ENCODE data around the gene KDM4C. TPM values are rescaled to one million over a fixed set of nuclear protein-coding genes. Genes with fewer than 3 reads are reported as not detected.

KDM4C gene
- total and polyA plus RNA-seq, 4 donors, result 9.5 to 54.4 (median 28.3) TPM

- DNase-seq (no peak), ATAC-seq (ENCODE audit: low FRiP score) (no peak)
- 90% methylated on average over 5 of the region's 5 CpGs for WGBS, 2 donors
- Histone ChIP-seq H3K4me1 (ENCODE audit: control insufficient read depth in 1 of 2, insufficient read depth in 2 of 2, low read length in 2 of 2) (no peaks in the 10 kb centered on the region), H3K36me3 (ENCODE audit: control insufficient read depth in 1 of 2, insufficient read depth in 2 of 2, low read length in 1 of 2) (no peaks in the 10 kb centered on the region), H3K9me3 (ENCODE audit: control insufficient read depth, low read length) (no peaks in the 10 kb centered on the region), H3K27ac (ENCODE audit: low read depth in 1 of 2, low read length in 2 of 2) (no peak overlapping the region), H3K4me3 (ENCODE audit: low read length in 2 of 2) (no peak overlapping the region), H3K27me3 (ENCODE audit: control insufficient read depth in 1 of 2, insufficient read depth in 2 of 2, low read length in 1 of 2) (no peaks in the 10 kb centered on the region)
- intact Hi-C loops (cut with DNase I), result no loop called here
These were observed 163.5 kb downstream of the KDM4C start for GRCh38 chr9:6921315-6921714.

GRCh38 chr9:6922124-6922676 is 164.4 kb downstream of the KDM4C start:
- ATAC-seq (ENCODE audit: low FRiP score), result no peak
- intact Hi-C loops (cut with DNase I), result no loop called here
- WGBS, 2 donors, result 89 to 92% methylated on average over 2 of the region's 2 CpGs

GRCh38 chr9:6922680-6923079 is 164.9 kb downstream of the KDM4C start:
- intact Hi-C loops (cut with DNase I), result no loop called here
- Histone ChIP-seq H3K9me3 (ENCODE audit: control insufficient read depth, low read length) (no peaks in the 10 kb centered on the region), H3K27me3 (ENCODE audit: control insufficient read depth in 1 of 2, insufficient read depth in 2 of 2, low read length in 1 of 2) (no peaks in the 10 kb centered on the region), H3K36me3 (ENCODE audit: control insufficient read depth in 1 of 2, insufficient read depth in 2 of 2, low read length in 1 of 2) (no peaks in the 10 kb centered on the region), H3K27ac (ENCODE audit: low read depth in 1 of 2, low read length in 2 of 2) (no peak overlapping the region), H3K4me1 (ENCODE audit: control insufficient read depth in 1 of 2, insufficient read depth in 2 of 2, low read length in 2 of 2) (no peaks in the 10 kb centered on the region), H3K4me3 (ENCODE audit: low read length in 2 of 2) (no peak overlapping the region)
- no peak for ATAC-seq (ENCODE audit: low FRiP score)
- DNase-seq, result no peak
- WGBS, 2 donors, result 96 to 100% methylated on average over 2 of the region's 2 CpGs

More at GRCh38 chr9:6922124-6922676, 164.4 kb downstream of the KDM4C start:
- no peak overlapping the region for H3K27ac ChIP-seq (ENCODE audit: low read depth in 1 of 2, low read length in 2 of 2)
- H3K27me3 ChIP-seq (ENCODE audit: control insufficient read depth in 1 of 2, insufficient read depth in 2 of 2, low read length in 1 of 2), result no peaks in the 10 kb centered on the region
- DNase-seq, result no peak
- no peak overlapping the region for H3K4me3 ChIP-seq (ENCODE audit: low read length in 2 of 2)
- no peaks in the 10 kb centered on the region for H3K36me3 ChIP-seq (ENCODE audit: control insufficient read depth in 1 of 2, insufficient read depth in 2 of 2, low read length in 1 of 2)
- H3K9me3 ChIP-seq (ENCODE audit: control insufficient read depth, low read length), result no peaks in the 10 kb centered on the region
- H3K4me1 ChIP-seq (ENCODE audit: control insufficient read depth in 1 of 2, insufficient read depth in 2 of 2, low read length in 2 of 2), result no peaks in the 10 kb centered on the region

GRCh38 chr9:6923086-6923485 is 165.3 kb downstream of the KDM4C start:
- ATAC-seq (ENCODE audit: low FRiP score), result no peak
- Histone ChIP-seq H3K9me3 (ENCODE audit: control insufficient read depth, low read length) (no peaks in the 10 kb centered on the region), H3K27me3 (ENCODE audit: control insufficient read depth in 1 of 2, insufficient read depth in 2 of 2, low read length in 1 of 2) (no peaks in the 10 kb centered on the region), H3K4me3 (ENCODE audit: low read length in 2 of 2) (no peak overlapping the region), H3K4me1 (ENCODE audit: control insufficient read depth in 1 of 2, insufficient read depth in 2 of 2, low read length in 2 of 2) (no peaks in the 10 kb centered on the region), H3K27ac (ENCODE audit: low read depth in 1 of 2, low read length in 2 of 2) (no peak overlapping the region), H3K36me3 (ENCODE audit: control insufficient read depth in 1 of 2, insufficient read depth in 2 of 2, low read length in 1 of 2) (no peaks in the 10 kb centered on the region)
- intact Hi-C loops (cut with DNase I), result no loop called here
- DNase-seq, result no peak
- WGBS, 2 donors, result 90 to 92% methylated on average over 5 of the region's 5 CpGs

GRCh38 chr9:6924149-6924548 is 166.4 kb downstream of the KDM4C start:
- Histone ChIP-seq H3K27ac (ENCODE audit: low read depth in 1 of 2, low read length in 2 of 2) (no peak overlapping the region), H3K9me3 (ENCODE audit: control insufficient read depth, low read length) (no peaks in the 10 kb centered on the region), H3K4me1 (ENCODE audit: control insufficient read depth in 1 of 2, insufficient read depth in 2 of 2, low read length in 2 of 2) (no peaks in the 10 kb centered on the region), H3K36me3 (ENCODE audit: control insufficient read depth in 1 of 2, insufficient read depth in 2 of 2, low read length in 1 of 2) (no peaks in the 10 kb centered on the region), H3K4me3 (ENCODE audit: low read length in 2 of 2) (no peak overlapping the region), H3K27me3 (ENCODE audit: control insufficient read depth in 1 of 2, insufficient read depth in 2 of 2, low read length in 1 of 2) (no peaks in the 10 kb centered on the region)
- no peak for DNase-seq
- no peak for ATAC-seq (ENCODE audit: low FRiP score)
- WGBS, 2 donors, result 69 to 91% methylated on average over 3 of the region's 3 CpGs
- intact Hi-C loops (cut with DNase I), result no loop called here

- ATAC-seq (ENCODE audit: low FRiP score), result no peak
- 67% methylated on average over 8 of the region's 8 CpGs for WGBS, 2 donors
- intact Hi-C loops (cut with DNase I), result no loop called here
These were observed 167.3 kb downstream of the KDM4C start for GRCh38 chr9:6924988-6925563.

GRCh38 chr9:6925836-6926235 is 168.1 kb downstream of the KDM4C start:
- no peak for DNase-seq
- Histone ChIP-seq H3K4me1 (ENCODE audit: control insufficient read depth in 1 of 2, insufficient read depth in 2 of 2, low read length in 2 of 2) (no peaks in the 10 kb centered on the region), H3K9me3 (ENCODE audit: control insufficient read depth, low read length) (no peaks in the 10 kb centered on the region), H3K27me3 (ENCODE audit: control insufficient read depth in 1 of 2, insufficient read depth in 2 of 2, low read length in 1 of 2) (no peaks in the 10 kb centered on the region), H3K4me3 (ENCODE audit: low read length in 2 of 2) (no peak overlapping the region), H3K27ac (ENCODE audit: low read depth in 1 of 2, low read length in 2 of 2) (no peak overlapping the region), H3K36me3 (ENCODE audit: control insufficient read depth in 1 of 2, insufficient read depth in 2 of 2, low read length in 1 of 2) (no peaks in the 10 kb centered on the region)
- 93 to 96% methylated on average over 12 of the region's 12 CpGs for WGBS, 2 donors
- intact Hi-C loops (cut with DNase I), result no loop called here
- ATAC-seq (ENCODE audit: low FRiP score), result no peak

More at GRCh38 chr9:6924988-6925563, 167.3 kb downstream of the KDM4C start:
- no peak for DNase-seq
- Histone ChIP-seq H3K27me3 (ENCODE audit: control insufficient read depth in 1 of 2, insufficient read depth in 2 of 2, low read length in 1 of 2) (no peaks in the 10 kb centered on the region), H3K36me3 (ENCODE audit: control insufficient read depth in 1 of 2, insufficient read depth in 2 of 2, low read length in 1 of 2) (no peaks in the 10 kb centered on the region), H3K9me3 (ENCODE audit: control insufficient read depth, low read length) (no peaks in the 10 kb centered on the region), H3K4me3 (ENCODE audit: low read length in 2 of 2) (no peak overlapping the region), H3K27ac (ENCODE audit: low read depth in 1 of 2, low read length in 2 of 2) (no peak overlapping the region), H3K4me1 (ENCODE audit: control insufficient read depth in 1 of 2, insufficient read depth in 2 of 2, low read length in 2 of 2) (no peaks in the 10 kb centered on the region)

GRCh38 chr9:6926436-6926835 is 168.7 kb downstream of the KDM4C start:
- DNase-seq (no peak), ATAC-seq (ENCODE audit: low FRiP score) (no peak)
- Histone ChIP-seq H3K27ac (ENCODE audit: low read depth in 1 of 2, low read length in 2 of 2) (no peak overlapping the region), H3K4me3 (ENCODE audit: low read length in 2 of 2) (no peak overlapping the region), H3K4me1 (ENCODE audit: control insufficient read depth in 1 of 2, insufficient read depth in 2 of 2, low read length in 2 of 2) (no peaks in the 10 kb centered on the region), H3K36me3 (ENCODE audit: control insufficient read depth in 1 of 2, insufficient read depth in 2 of 2, low read length in 1 of 2) (no peaks in the 10 kb centered on the region), H3K9me3 (ENCODE audit: control insufficient read depth, low read length) (no peaks in the 10 kb centered on the region), H3K27me3 (ENCODE audit: control insufficient read depth in 1 of 2, insufficient read depth in 2 of 2, low read length in 1 of 2) (no peaks in the 10 kb centered on the region)
- 75 to 77% methylated on average over 4 of the region's 4 CpGs for WGBS, 2 donors
- intact Hi-C loops (cut with DNase I), result no loop called here

- no peaks in the 10 kb centered on the region for H3K27me3 ChIP-seq (ENCODE audit: control insufficient read depth in 1 of 2, insufficient read depth in 2 of 2, low read length in 1 of 2)
- DNase-seq (no peak), ATAC-seq (ENCODE audit: low FRiP score) (no peak)
- H3K27ac ChIP-seq (ENCODE audit: low read depth in 1 of 2, low read length in 2 of 2), result no peak overlapping the region
- intact Hi-C loops (cut with DNase I), result no loop called here
- no peaks in the 10 kb centered on the region for H3K9me3 ChIP-seq (ENCODE audit: control insufficient read depth, low read length)
- no peaks in the 10 kb centered on the region for H3K36me3 ChIP-seq (ENCODE audit: control insufficient read depth in 1 of 2, insufficient read depth in 2 of 2, low read length in 1 of 2)
- 68 to 80% methylated on average over 1 of the region's 1 CpG for WGBS, 2 donors
- H3K4me1 ChIP-seq (ENCODE audit: control insufficient read depth in 1 of 2, insufficient read depth in 2 of 2, low read length in 2 of 2), result no peaks in the 10 kb centered on the region
- no peak overlapping the region for H3K4me3 ChIP-seq (ENCODE audit: low read length in 2 of 2)
These were observed 170.1 kb downstream of the KDM4C start for GRCh38 chr9:6927838-6928237.
